Panc1 (cell line): ENCODE results near the gene SORL1.

Experiments
- POLR2AphosphoS5 ChIP-seq: IDR thresholded peaks from 2 replicates; pipeline ENCODE4 v1.6.1; 2012; ENCODE audit warnings: mild to moderate bottlenecking, low read depth, low read length, moderate library complexity
- TCF7L2 ChIP-seq: IDR thresholded peaks from 2 replicates; pipeline ENCODE4 v1.6.1; 2011; ENCODE audit warnings: mild to moderate bottlenecking, low read depth, low read length, inconsistent platforms
- TF ChIP-seq, protein P1 (sequence below): fragments of 450-650 bp; IDR thresholded peaks from 2 replicates; pipeline ENCODE4 v1.5.1; 2017; ENCODE audit warnings: mild to moderate bottlenecking
- TF ChIP-seq, protein P2 (sequence below), 2 experiments: IDR thresholded peaks; 2 replicates each; pipeline ENCODE4 v1.6.1; 2011 to 2012; ENCODE audit warnings: low read depth in 2 of 2, control low read depth in 1 of 2, low read length in 1 of 2, mild to moderate bottlenecking in 1 of 2, moderate library complexity in 1 of 2; ENCODE audit not compliant: insufficient read depth in 1 of 2

DNA sequence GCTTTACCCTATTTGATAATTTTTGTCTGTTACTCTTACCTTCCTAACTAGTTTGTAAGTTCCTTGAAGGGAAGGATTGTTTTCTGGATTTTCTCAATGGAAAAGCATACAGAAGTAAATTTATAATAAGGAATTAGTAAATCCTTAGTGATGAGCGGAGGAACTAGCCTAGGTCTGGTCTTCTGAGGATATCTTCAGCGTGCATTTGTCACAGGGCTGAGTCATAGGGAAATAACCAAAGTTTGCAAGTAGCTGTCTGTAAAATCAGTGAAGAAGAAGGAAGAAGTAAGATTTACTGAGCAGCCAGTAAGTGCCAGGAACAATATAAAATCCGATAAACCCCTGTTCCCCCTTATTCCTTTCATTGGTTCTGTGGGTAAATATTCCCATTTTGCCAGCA, 163.4 kb downstream of the SORL1 start:
- TF ChIP-seq, protein P1, sequence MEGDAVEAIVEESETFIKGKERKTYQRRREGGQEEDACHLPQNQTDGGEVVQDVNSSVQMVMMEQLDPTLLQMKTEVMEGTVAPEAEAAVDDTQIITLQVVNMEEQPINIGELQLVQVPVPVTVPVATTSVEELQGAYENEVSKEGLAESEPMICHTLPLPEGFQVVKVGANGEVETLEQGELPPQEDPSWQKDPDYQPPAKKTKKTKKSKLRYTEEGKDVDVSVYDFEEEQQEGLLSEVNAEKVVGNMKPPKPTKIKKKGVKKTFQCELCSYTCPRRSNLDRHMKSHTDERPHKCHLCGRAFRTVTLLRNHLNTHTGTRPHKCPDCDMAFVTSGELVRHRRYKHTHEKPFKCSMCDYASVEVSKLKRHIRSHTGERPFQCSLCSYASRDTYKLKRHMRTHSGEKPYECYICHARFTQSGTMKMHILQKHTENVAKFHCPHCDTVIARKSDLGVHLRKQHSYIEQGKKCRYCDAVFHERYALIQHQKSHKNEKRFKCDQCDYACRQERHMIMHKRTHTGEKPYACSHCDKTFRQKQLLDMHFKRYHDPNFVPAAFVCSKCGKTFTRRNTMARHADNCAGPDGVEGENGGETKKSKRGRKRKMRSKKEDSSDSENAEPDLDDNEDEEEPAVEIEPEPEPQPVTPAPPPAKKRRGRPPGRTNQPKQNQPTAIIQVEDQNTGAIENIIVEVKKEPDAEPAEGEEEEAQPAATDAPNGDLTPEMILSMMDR: no peak
- TF ChIP-seq, protein P2, sequence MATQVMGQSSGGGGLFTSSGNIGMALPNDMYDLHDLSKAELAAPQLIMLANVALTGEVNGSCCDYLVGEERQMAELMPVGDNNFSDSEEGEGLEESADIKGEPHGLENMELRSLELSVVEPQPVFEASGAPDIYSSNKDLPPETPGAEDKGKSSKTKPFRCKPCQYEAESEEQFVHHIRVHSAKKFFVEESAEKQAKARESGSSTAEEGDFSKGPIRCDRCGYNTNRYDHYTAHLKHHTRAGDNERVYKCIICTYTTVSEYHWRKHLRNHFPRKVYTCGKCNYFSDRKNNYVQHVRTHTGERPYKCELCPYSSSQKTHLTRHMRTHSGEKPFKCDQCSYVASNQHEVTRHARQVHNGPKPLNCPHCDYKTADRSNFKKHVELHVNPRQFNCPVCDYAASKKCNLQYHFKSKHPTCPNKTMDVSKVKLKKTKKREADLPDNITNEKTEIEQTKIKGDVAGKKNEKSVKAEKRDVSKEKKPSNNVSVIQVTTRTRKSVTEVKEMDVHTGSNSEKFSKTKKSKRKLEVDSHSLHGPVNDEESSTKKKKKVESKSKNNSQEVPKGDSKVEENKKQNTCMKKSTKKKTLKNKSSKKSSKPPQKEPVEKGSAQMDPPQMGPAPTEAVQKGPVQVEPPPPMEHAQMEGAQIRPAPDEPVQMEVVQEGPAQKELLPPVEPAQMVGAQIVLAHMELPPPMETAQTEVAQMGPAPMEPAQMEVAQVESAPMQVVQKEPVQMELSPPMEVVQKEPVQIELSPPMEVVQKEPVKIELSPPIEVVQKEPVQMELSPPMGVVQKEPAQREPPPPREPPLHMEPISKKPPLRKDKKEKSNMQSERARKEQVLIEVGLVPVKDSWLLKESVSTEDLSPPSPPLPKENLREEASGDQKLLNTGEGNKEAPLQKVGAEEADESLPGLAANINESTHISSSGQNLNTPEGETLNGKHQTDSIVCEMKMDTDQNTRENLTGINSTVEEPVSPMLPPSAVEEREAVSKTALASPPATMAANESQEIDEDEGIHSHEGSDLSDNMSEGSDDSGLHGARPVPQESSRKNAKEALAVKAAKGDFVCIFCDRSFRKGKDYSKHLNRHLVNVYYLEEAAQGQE (IDR thresholded peaks at IDR 0.05; ENCODE audit: insufficient read depth in 1 of 2, low read depth in 2 of 2, low read length in 1 of 2): no peak
- no peak for TF ChIP-seq POLR2AphosphoS5
- TF ChIP-seq TCF7L2: no peak
